ENCODE measurements around the gene ZNF681.

DNA sequence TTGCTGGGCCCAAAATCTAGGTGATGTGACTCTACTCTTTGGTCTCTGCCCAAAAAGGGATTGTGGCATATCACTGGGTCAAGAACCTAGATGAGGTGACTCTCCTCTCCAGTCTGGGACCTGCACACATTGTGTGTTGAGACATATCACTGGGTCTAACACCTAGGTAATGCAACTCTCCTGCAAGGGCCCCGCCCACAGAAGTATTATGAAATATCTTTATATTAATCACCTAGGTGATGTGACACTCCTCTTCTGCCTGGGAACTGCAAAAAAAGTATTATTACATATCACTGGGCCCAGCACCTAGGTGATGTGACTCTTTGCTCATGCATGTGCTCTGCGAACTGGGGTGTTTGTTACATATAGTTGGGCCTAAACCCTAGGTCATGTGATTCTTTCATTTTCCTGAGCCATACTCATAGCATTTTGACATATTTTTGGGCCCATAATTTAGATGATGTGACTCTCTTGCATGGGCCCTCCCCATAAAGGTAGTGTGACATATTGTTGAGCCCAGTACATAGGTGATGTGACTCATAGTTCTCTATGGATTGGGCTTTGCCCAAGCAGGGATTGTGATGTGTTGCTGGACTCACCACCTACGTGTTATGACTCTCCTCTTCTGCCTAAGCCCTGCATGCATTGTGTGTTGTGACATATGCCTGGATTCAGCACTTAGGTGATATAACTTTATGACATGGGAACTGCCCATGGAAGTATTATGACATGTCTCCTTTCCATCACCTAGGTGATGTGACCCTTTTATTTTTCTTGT, 11.2 kb upstream of the ZNF681 start:
- TF ChIP-seq HDAC2 (CRISPR knock-in tag; IDR thresholded peaks at IDR 0.05) (no peak), POLR2A (IDR thresholded peaks at IDR 0.05; ENCODE audit: insufficient read depth in 1 of 2, low read depth in 2 of 2, low read length in 2 of 2) (no peak), AGO1 (IDR thresholded peaks at IDR 0.05; ENCODE audit: low read depth, low read length, poor library complexity, severe bottlenecking) (no peak), CEBPG (CRISPR knock-in tag; IDR thresholded peaks at IDR 0.05) (no peak)
- TF ChIP-seq, protein P1, sequence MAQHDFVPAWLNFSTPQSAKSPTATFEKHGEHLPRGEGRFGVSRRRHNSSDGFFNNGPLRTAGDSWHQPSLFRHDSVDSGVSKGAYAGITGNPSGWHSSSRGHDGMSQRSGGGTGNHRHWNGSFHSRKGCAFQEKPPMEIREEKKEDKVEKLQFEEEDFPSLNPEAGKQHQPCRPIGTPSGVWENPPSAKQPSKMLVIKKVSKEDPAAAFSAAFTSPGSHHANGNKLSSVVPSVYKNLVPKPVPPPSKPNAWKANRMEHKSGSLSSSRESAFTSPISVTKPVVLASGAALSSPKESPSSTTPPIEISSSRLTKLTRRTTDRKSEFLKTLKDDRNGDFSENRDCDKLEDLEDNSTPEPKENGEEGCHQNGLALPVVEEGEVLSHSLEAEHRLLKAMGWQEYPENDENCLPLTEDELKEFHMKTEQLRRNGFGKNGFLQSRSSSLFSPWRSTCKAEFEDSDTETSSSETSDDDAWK (CRISPR knock-in tag; IDR thresholded peaks at IDR 0.05): no peak
- TF ChIP-seq, protein P2, sequence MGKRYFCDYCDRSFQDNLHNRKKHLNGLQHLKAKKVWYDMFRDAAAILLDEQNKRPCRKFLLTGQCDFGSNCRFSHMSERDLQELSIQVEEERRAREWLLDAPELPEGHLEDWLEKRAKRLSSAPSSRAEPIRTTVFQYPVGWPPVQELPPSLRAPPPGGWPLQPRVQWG (CRISPR knock-in tag; IDR thresholded peaks at IDR 0.05; ENCODE audit: borderline replicate concordance, low read depth): no peak
- TF ChIP-seq, protein P3, sequence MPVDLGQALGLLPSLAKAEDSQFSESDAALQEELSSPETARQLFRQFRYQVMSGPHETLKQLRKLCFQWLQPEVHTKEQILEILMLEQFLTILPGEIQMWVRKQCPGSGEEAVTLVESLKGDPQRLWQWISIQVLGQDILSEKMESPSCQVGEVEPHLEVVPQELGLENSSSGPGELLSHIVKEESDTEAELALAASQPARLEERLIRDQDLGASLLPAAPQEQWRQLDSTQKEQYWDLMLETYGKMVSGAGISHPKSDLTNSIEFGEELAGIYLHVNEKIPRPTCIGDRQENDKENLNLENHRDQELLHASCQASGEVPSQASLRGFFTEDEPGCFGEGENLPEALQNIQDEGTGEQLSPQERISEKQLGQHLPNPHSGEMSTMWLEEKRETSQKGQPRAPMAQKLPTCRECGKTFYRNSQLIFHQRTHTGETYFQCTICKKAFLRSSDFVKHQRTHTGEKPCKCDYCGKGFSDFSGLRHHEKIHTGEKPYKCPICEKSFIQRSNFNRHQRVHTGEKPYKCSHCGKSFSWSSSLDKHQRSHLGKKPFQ (CRISPR knock-in tag; IDR thresholded peaks at IDR 0.05; ENCODE audit: insufficient replicate concordance): no peak
- TF ChIP-seq, protein P4, sequence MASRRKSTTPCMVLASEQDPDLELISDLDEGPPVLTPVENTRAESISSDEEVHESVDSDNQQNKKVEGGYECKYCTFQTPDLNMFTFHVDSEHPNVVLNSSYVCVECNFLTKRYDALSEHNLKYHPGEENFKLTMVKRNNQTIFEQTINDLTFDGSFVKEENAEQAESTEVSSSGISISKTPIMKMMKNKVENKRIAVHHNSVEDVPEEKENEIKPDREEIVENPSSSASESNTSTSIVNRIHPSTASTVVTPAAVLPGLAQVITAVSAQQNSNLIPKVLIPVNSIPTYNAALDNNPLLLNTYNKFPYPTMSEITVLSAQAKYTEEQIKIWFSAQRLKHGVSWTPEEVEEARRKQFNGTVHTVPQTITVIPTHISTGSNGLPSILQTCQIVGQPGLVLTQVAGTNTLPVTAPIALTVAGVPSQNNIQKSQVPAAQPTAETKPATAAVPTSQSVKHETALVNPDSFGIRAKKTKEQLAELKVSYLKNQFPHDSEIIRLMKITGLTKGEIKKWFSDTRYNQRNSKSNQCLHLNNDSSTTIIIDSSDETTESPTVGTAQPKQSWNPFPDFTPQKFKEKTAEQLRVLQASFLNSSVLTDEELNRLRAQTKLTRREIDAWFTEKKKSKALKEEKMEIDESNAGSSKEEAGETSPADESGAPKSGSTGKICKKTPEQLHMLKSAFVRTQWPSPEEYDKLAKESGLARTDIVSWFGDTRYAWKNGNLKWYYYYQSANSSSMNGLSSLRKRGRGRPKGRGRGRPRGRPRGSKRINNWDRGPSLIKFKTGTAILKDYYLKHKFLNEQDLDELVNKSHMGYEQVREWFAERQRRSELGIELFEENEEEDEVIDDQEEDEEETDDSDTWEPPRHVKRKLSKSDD (CRISPR knock-in tag; IDR thresholded peaks at IDR 0.05; ENCODE audit: low read depth): no peak
- TF ChIP-seq, protein P5, sequence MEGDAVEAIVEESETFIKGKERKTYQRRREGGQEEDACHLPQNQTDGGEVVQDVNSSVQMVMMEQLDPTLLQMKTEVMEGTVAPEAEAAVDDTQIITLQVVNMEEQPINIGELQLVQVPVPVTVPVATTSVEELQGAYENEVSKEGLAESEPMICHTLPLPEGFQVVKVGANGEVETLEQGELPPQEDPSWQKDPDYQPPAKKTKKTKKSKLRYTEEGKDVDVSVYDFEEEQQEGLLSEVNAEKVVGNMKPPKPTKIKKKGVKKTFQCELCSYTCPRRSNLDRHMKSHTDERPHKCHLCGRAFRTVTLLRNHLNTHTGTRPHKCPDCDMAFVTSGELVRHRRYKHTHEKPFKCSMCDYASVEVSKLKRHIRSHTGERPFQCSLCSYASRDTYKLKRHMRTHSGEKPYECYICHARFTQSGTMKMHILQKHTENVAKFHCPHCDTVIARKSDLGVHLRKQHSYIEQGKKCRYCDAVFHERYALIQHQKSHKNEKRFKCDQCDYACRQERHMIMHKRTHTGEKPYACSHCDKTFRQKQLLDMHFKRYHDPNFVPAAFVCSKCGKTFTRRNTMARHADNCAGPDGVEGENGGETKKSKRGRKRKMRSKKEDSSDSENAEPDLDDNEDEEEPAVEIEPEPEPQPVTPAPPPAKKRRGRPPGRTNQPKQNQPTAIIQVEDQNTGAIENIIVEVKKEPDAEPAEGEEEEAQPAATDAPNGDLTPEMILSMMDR (CRISPR knock-in tag; IDR thresholded peaks at IDR 0.05): no peak
- TF ChIP-seq, protein P6, sequence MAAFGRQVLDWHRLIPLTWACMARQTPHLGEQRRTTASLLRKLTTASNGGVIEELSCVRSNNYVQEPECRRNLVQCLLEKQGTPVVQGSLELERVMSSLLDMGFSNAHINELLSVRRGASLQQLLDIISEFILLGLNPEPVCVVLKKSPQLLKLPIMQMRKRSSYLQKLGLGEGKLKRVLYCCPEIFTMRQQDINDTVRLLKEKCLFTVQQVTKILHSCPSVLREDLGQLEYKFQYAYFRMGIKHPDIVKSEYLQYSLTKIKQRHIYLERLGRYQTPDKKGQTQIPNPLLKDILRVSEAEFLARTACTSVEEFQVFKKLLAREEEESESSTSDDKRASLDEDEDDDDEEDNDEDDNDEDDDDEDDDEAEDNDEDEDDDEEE (CRISPR knock-in tag; IDR thresholded peaks at IDR 0.05): no peak
